Effector CD8-positive, alpha-beta T cell (primary cell): ENCODE measurements around the gene SHCBP1L.
A peak's percentile ranks its signal among the peaks of the same experiment; 100 is the strongest.

Experiments
- DNase-seq: peaks from one replicate; lab custom pipeline; 2025; lab: John Stamatoyannopoulos, UW

Gene SHCBP1L

GRCh38 chr1:182890927-182891610 is 61.9 kb downstream of the SHCBP1L start:
- no peak for DNase-seq

GRCh38 chr1:182889997-182890396 is 63.0 kb downstream of the SHCBP1L start:
- DNase-seq: no peak

- no peak for DNase-seq
Measured at GRCh38 chr1:182888736-182889531, 64.0 kb downstream of the SHCBP1L start.

GRCh38 chr1:182886985-182887384 is 66.0 kb downstream of the SHCBP1L start:
- no peak for DNase-seq

- no peak for DNase-seq
Measured at GRCh38 chr1:182885591-182885990, 67.4 kb downstream of the SHCBP1L start.

GRCh38 chr1:182884872-182885271 is 68.1 kb downstream of the SHCBP1L start:
- DNase-seq: no peak

- DNase-seq: no peak
Measured at GRCh38 chr1:182877842-182878241, 75.1 kb downstream of the SHCBP1L start.

- no peak for DNase-seq
Measured at GRCh38 chr1:182877331-182877730, 75.6 kb downstream of the SHCBP1L start.

- DNase-seq: no peak
Measured at GRCh38 chr1:182875889-182876288, 77.1 kb downstream of the SHCBP1L start.

GRCh38 chr1:182872881-182873280 is 80.1 kb downstream of the SHCBP1L start:
- no peak for DNase-seq

GRCh38 chr1:182869241-182869666 is 83.7 kb downstream of the SHCBP1L start:
- peak; percentile 13 for DNase-seq

- no peak for DNase-seq
Measured at GRCh38 chr1:182867861-182868260, 85.1 kb downstream of the SHCBP1L start.

GRCh38 chr1:182863940-182864339 is 89.0 kb downstream of the SHCBP1L start:
- no peak for DNase-seq

- DNase-seq: no peak
Measured at GRCh38 chr1:182862827-182863226, 90.1 kb downstream of the SHCBP1L start.

- DNase-seq: no peak
Measured at GRCh38 chr1:182861994-182862393, 91.0 kb downstream of the SHCBP1L start.

- DNase-seq: no peak
Measured at GRCh38 chr1:182860658-182861057, 92.3 kb downstream of the SHCBP1L start.

GRCh38 chr1:182857212-182857611 is 95.8 kb downstream of the SHCBP1L start:
- DNase-seq: no peak

- DNase-seq: no peak
Measured at GRCh38 chr1:182855911-182856310, 97.1 kb downstream of the SHCBP1L start.

- DNase-seq: no peak
Measured at GRCh38 chr1:182851825-182852224, 101.1 kb downstream of the SHCBP1L start.

- no peak for DNase-seq
Measured at GRCh38 chr1:182850319-182850718, 102.6 kb downstream of the SHCBP1L start.
